Jurkat, Clone E6-1 (cell line): ENCODE results near the gene OR10W1. TPM values are rescaled to one million over a fixed set of nuclear protein-coding genes. Genes with fewer than 3 reads are reported as not detected.
A peak's percentile ranks its signal among the peaks of the same experiment; 100 is the strongest.

Source experiments
- DNase-seq: peaks from one replicate; pipeline ENCODE4 v3.0.0-alpha.2; 2011; ENCODE audit warnings: low read depth, low spot score
- H3K4me3 ChIP-seq: 2 replicates; pipeline ENCODE4 v1.5.1; 2011; ENCODE audit warnings: mild to moderate bottlenecking, low read length, control low read depth, moderate library complexity
- polyA plus RNA-seq: library from polyadenylated mRNA; unstranded; fragments of >200 nt; gene quantifications from one replicate; pipeline ENCODE4 v1.2.1, GENCODE V29; 2012; ENCODE audit warnings: missing spikeins; ENCODE audit not compliant: insufficient read length, insufficient read depth

Gene OR10W1
- polyA plus RNA-seq: not detected

- H3K4me3 ChIP-seq: no peak within 1 kb of the TSS
- no peak for DNase-seq
These were observed at the start of gene OR10W1 for GRCh38 chr11:58268142-58268541. TSS of gene OR10W1 (minus strand) at chr11:58268260. CDS start at chr11:58267858, 402 bp downstream.

GRCh38 chr11:58316142-58316541 lies 48.1 kb upstream of the OR10W1 start:
- no peak for DNase-seq
- H3K4me3 ChIP-seq: no peak overlapping the region

GRCh38 chr11:58301576-58301975 lies 33.5 kb upstream of the OR10W1 start:
- DNase-seq: no peak
- no peak overlapping the region for H3K4me3 ChIP-seq

GRCh38 chr11:58292017-58292416 lies 24.0 kb upstream of the OR10W1 start:
- H3K4me3 ChIP-seq: no peak overlapping the region
- no peak for DNase-seq

- DNase-seq: no peak
- no peak overlapping the region for H3K4me3 ChIP-seq
These were observed 21.2 kb upstream of the OR10W1 start for GRCh38 chr11:58289266-58289665.

- peak; percentile 42 for DNase-seq
- H3K4me3 ChIP-seq: no peak overlapping the region
These were observed 18.2 kb upstream of the OR10W1 start for GRCh38 chr11:58286249-58286648.

GRCh38 chr11:58285483-58286040 lies 17.5 kb upstream of the OR10W1 start:
- peak; percentile 26 for DNase-seq
- H3K4me3 ChIP-seq: no peak overlapping the region

GRCh38 chr11:58276151-58276550 lies 8.1 kb upstream of the OR10W1 start:
- no peak overlapping the region for H3K4me3 ChIP-seq

GRCh38 chr11:58275002-58275401 lies 6.9 kb upstream of the OR10W1 start:
- no peak for DNase-seq
- no peak overlapping the region for H3K4me3 ChIP-seq

More at GRCh38 chr11:58276151-58276550, 8.1 kb upstream of the OR10W1 start:
- no peak for DNase-seq

GRCh38 chr11:58259983-58260382 lies 8.1 kb downstream of the OR10W1 start:
- no peak overlapping the region for H3K4me3 ChIP-seq
- DNase-seq: no peak

GRCh38 chr11:58254936-58255335 lies 13.1 kb downstream of the OR10W1 start:
- DNase-seq: no peak
- H3K4me3 ChIP-seq: no peak overlapping the region

GRCh38 chr11:58243954-58244353 lies 24.1 kb downstream of the OR10W1 start:
- no peak for DNase-seq
- no peak overlapping the region for H3K4me3 ChIP-seq

GRCh38 chr11:58227956-58228615 lies 40.0 kb downstream of the OR10W1 start:
- no peak overlapping the region for H3K4me3 ChIP-seq
- no peak for DNase-seq

- no peak for DNase-seq
These were observed 45.3 kb downstream of the OR10W1 start for GRCh38 chr11:58222721-58223120.

More at GRCh38 chr11:58222721-58223120, 45.3 kb downstream of the OR10W1 start:
- no peak overlapping the region for H3K4me3 ChIP-seq
